Upper lobe of left lung (tissue), 6 donors: ENCODE measurements around the gene TIPARP. TPM values are rescaled to one million over a fixed set of nuclear protein-coding genes. Genes with fewer than 3 reads are reported as not detected.
"Not testable (repeated sequence)": the region's sequence is repeated elsewhere in the genome, so short reads cannot be mapped to it uniquely, and the experiment has no call there.

Experiments used
- ATAC-seq, 2 donors: fragments of 200-7000 bp; cut with Tn5 transposase; one replicate each; pipeline ENCODE4 v1.9.1; 2022; ENCODE audit warnings: mild to moderate bottlenecking in 2 of 2, moderate library complexity in 2 of 2; ENCODE audit not compliant: low FRiP score in 2 of 2
- DNase-seq, 2 donors: peaks; one replicate each; pipeline ENCODE4 v3.0.0-alpha.2; 2019 to 2020
- H3K27ac ChIP-seq, 4 donors: fragments of 200-600 bp; sonication (generic); one replicate each; pipeline ENCODE4 v1.5.1; 2016 to 2019
- H3K27me3 ChIP-seq, 4 donors: fragments of 200-600 bp; sonication (generic); one replicate each; pipeline ENCODE4 v1.5.1; 2017 to 2019
- H3K36me3 ChIP-seq, 4 donors: fragments of 200-600 bp; sonication (generic); one replicate each; pipeline ENCODE4 v1.5.1; 2016 to 2019
- H3K4me1 ChIP-seq, 4 donors: fragments of 200-600 bp; sonication (generic); one replicate each; pipeline ENCODE4 v1.5.1; 2018 to 2019
- H3K4me3 ChIP-seq, 4 donors: fragments of 200-600 bp; sonication (generic); one replicate each; pipeline ENCODE4 v1.5.1; 2017 to 2019; ENCODE audit warnings: mild to moderate bottlenecking in 2 of 4, moderate library complexity in 1 of 4
- H3K9me3 ChIP-seq, 4 donors: fragments of 200-600 bp; sonication (generic); one replicate each; pipeline ENCODE4 v1.5.1; 2018 to 2019
- CTCF ChIP-seq, 6 experiments: fragments of 450-650 bp in 4 of 6; fragments of 200-600 bp in 2 of 6; sonication (generic) in 2 of 6; IDR thresholded peaks; one replicate each; pipeline ENCODE4 v1.5.1; 2016 to 2019; ENCODE audit warnings: antibody characterized with exemption in 6 of 6
- EP300 ChIP-seq, 4 donors: sonication (generic); formaldehyde crosslinking; IDR thresholded peaks; one replicate each; pipeline ENCODE4 v1.5.1; 2017; ENCODE audit warnings: antibody characterized with exemption in 4 of 4, control low read depth in 2 of 4
- POLR2A ChIP-seq, 4 donors: fragments of 450-650 bp; IDR thresholded peaks; one replicate each; pipeline ENCODE4 v1.5.1; 2016 to 2017; ENCODE audit warnings: antibody characterized with exemption in 4 of 4, mild to moderate bottlenecking in 2 of 4
- POLR2AphosphoS5 ChIP-seq, 2 donors: sonication (generic); formaldehyde crosslinking; IDR thresholded peaks; one replicate each; pipeline ENCODE4 v1.5.1; 2017; ENCODE audit warnings: antibody characterized with exemption in 2 of 2
- WGBS, 2 donors: methylation state at CpG; one replicate each; pipeline ENCODE4 v1.1.5; 2017 to 2018; 5-methylcytosine and 5-hydroxymethylcytosine counted together
- total RNA-seq, 6 donors: library from RNA; depleted of rRNA in 4 of 6; stranded (reverse); fragments of >200 nt in 4 of 6; gene quantifications; one replicate each; pipeline versions ENCODE4 v1.1.0 to v1.2.1, GENCODE V29; 2016 to 2021
- donor health status: DM: no; HTN: no; CAD: no; lungs with moderate emphysema.
- donor health status: DM: no; HTN: yes; CAD: no; lungs with severe emphysema.

The TIPARP gene
- total RNA-seq, 6 donors from 2014 or later = 21.5 to 84.7 (median 50.6) TPM

- Histone ChIP-seq H3K36me3 (no peaks in the 10 kb centered on the region), H3K4me1 (no peaks in the 10 kb centered on the region), H3K27ac (no peak overlapping the region), H3K27me3 (no peaks in the 10 kb centered on the region), H3K9me3 (no peaks in the 10 kb centered on the region), H3K4me3 (no peak overlapping the region)
- 61 to 62% methylated on average over 7 of the region's 7 CpGs for WGBS, 2 donors
- TF ChIP-seq POLR2A (IDR thresholded peaks at IDR 0.05) (no peak), POLR2AphosphoS5 (IDR thresholded peaks at IDR 0.05) (no peak), CTCF (IDR thresholded peaks at IDR 0.05) (no peak), EP300 (IDR thresholded peaks at IDR 0.05) (no peak)
- DNase-seq (no peak), ATAC-seq (no peak)
Measured at GRCh38 chr3:156728267-156728985, 54.0 kb downstream of the TIPARP start.

DNA sequence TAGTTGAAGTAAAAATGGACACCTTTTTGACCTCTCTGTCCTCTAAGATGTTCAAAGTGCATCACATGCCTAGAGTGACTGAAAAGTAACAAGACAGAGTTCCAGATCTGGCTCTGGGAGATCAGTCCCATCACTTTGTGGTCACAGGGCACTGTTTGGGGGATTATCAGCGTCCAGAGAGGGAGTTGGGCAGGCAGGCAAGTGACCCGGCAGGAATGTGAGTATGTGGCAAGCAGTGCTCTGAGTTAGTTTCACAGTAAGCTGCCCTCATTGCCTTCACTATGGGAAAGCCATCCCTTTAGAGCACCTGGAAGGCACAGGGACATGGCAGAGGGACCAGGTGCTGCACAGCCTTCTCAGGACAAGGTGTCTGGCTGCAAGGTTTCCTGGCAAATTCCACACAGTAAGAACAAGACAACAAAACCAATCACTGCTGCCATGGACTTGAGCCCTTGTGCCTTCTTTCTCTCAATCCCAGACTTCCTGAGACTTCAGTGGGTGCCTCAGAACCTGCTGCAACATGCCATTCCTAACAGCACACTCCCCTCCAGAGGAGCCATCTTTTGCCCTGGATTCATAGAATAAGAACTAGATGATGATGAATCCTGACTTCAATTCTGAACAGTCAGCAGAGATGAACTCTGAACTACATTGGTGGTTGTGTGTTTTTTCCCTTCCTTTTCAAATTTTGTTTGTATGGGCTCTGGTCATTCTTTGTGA is 55.2 kb downstream of the TIPARP start:
- Histone ChIP-seq H3K4me3 (no peak overlapping the region), H3K36me3 (no peaks in the 10 kb centered on the region), H3K27me3 (no peaks in the 10 kb centered on the region), H3K27ac (no peak overlapping the region), H3K4me1 (no peaks in the 10 kb centered on the region), H3K9me3 (no peaks in the 10 kb centered on the region)
- no peak for DNase-seq
- 52 to 69% methylated on average over 2 of the region's 2 CpGs for WGBS, 2 donors
- TF ChIP-seq EP300 (IDR thresholded peaks at IDR 0.05) = no peak
- no peak for ATAC-seq

DNA sequence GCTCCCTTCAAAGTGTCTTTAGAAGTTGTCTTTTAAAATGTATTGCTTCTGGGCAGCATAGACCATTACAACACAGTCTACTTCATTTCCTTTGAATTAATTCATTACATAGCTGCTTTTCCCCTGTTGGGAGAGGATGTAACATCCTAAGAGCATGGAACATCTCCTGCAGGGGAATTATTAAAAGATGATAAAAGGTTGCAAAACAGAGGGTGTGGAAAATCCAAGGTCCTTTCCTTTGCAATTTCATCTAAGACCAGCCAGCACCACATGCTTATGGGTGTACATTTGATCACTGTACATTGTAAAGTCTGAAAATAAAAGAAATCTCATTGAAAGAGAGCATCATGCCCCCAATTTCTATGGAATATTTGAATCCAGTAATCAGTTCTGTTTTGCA is 57.4 kb downstream of the TIPARP start:
- TF ChIP-seq POLR2A (IDR thresholded peaks at IDR 0.05) (no peak), POLR2AphosphoS5 (IDR thresholded peaks at IDR 0.05) (no peak), CTCF (IDR thresholded peaks at IDR 0.05) (no peak), EP300 (IDR thresholded peaks at IDR 0.05) (no peak)
- Histone ChIP-seq H3K4me3 (no peak overlapping the region), H3K9me3 (no peaks in the 10 kb centered on the region), H3K4me1 (no peaks in the 10 kb centered on the region), H3K36me3 (no peaks in the 10 kb centered on the region), H3K27ac (no peak overlapping the region), H3K27me3 (no peaks in the 10 kb centered on the region)
- DNase-seq (no peak), ATAC-seq (no peak)

- ATAC-seq (no peak), DNase-seq (no peak)
- TF ChIP-seq CTCF (IDR thresholded peaks at IDR 0.05) = no peak
- no peak for TF ChIP-seq EP300 (IDR thresholded peaks at IDR 0.05)
- no peak for TF ChIP-seq POLR2AphosphoS5 (IDR thresholded peaks at IDR 0.05)
- no peak for TF ChIP-seq POLR2A (IDR thresholded peaks at IDR 0.05)
- no peaks in the 10 kb centered on the region for H3K36me3 ChIP-seq
- H3K27me3 ChIP-seq = no peaks in the 10 kb centered on the region
- H3K4me1 ChIP-seq = no peaks in the 10 kb centered on the region
- no peak overlapping the region for H3K4me3 ChIP-seq
- no peaks in the 10 kb centered on the region for H3K9me3 ChIP-seq
- WGBS, 2 donors = 61 to 72% methylated on average over 6 of the region's 6 CpGs
- H3K27ac ChIP-seq = no peak overlapping the region
Measured at GRCh38 chr3:156732261-156732660, 57.9 kb downstream of the TIPARP start.

- no peak for TF ChIP-seq POLR2A (IDR thresholded peaks at IDR 0.05)
- TF ChIP-seq CTCF (IDR thresholded peaks at IDR 0.05) = no peak
- TF ChIP-seq EP300 (IDR thresholded peaks at IDR 0.05) = no peak
- no peak for TF ChIP-seq POLR2AphosphoS5 (IDR thresholded peaks at IDR 0.05)
- 88% methylated on average over 2 to 4 of the region's 4 CpGs for WGBS, 2 donors
- DNase-seq (no peak), ATAC-seq (no peak)
- Histone ChIP-seq H3K4me1 (no peaks in the 10 kb centered on the region), H3K9me3 (no peaks in the 10 kb centered on the region), H3K27me3 (no peaks in the 10 kb centered on the region), H3K27ac (no peak overlapping the region), H3K36me3 (no peaks in the 10 kb centered on the region), H3K4me3 (no peak overlapping the region)
Measured at GRCh38 chr3:156732715-156733421, 58.5 kb downstream of the TIPARP start.

DNA sequence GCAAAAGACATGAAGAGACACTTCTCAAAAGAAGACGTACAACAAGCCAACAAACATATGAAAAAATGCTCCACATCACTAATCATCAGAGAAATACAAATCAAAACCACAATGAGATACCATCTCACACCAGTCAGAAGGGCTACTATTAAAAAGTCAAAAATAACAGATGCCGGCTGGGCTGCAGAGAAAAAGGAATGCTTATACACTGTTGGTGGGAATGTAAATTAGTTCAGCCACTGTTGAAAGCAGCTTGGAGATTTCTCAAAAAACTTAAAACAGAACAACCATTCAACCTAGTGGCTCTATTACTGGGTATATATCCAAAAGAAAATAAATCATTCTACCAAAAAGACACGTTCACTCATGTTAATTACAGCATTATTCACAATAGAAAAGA is 60.3 kb downstream of the TIPARP start:
- not testable (repeated sequence) for H3K27me3 ChIP-seq, H3K36me3 ChIP-seq, H3K27ac ChIP-seq, ATAC-seq, H3K4me3 ChIP-seq, DNase-seq, H3K4me1 ChIP-seq, H3K9me3 ChIP-seq
- WGBS, 2 donors = 53 to 62% methylated on average over 3 of the region's 3 CpGs
